DOHH2 (cell line): ENCODE measurements around the gene F10.

Experiments used
- H3F3A ChIP-seq: fragments of 200-600 bp; sonication (generic), shearing (Covaris generic); 2 replicates; pipeline ENCODE4 v1.6.0; 2016; ENCODE audit warnings: antibody characterized with exemption, mild to moderate bottlenecking; ENCODE audit not compliant: control insufficient read depth, insufficient read depth
- H3K27ac ChIP-seq: fragments of 200-600 bp; sonication (generic); 2 replicates; pipeline ENCODE4 v1.5.1; 2014; ENCODE audit warnings: low read depth, mild to moderate bottlenecking, low read length, moderate library complexity
- H3K27me3 ChIP-seq: fragments of 200-600 bp; sonication (generic); 2 replicates; pipeline ENCODE4 v1.6.1; 2014; ENCODE audit warnings: mild to moderate bottlenecking, low read length, mixed read lengths; ENCODE audit not compliant: control insufficient read depth
- H3K36me3 ChIP-seq: fragments of 200-600 bp; sonication (generic); 2 replicates; pipeline ENCODE4 v1.6.1; 2014; ENCODE audit warnings: mild to moderate bottlenecking, low read length, moderate library complexity, mixed read lengths; ENCODE audit not compliant: control insufficient read depth
- H3K4me1 ChIP-seq: fragments of 200-600 bp; sonication (generic); 2 replicates; pipeline ENCODE4 v1.6.1; 2014; ENCODE audit warnings: mild to moderate bottlenecking, low read length, mixed read lengths; ENCODE audit not compliant: control insufficient read depth
- H3K4me2 ChIP-seq: fragments of 200-600 bp; sonication (generic); 2 replicates; pipeline ENCODE4 v1.6.0; 2014; ENCODE audit warnings: mild to moderate bottlenecking, low read length, moderate library complexity
- H3K4me3 ChIP-seq: fragments of 200-600 bp; sonication (generic); 2 replicates; pipeline ENCODE4 v1.5.1; 2014; ENCODE audit warnings: mild to moderate bottlenecking, low read length, mixed read lengths
- H3K79me2 ChIP-seq: fragments of 200-600 bp; sonication (generic); 2 replicates; pipeline ENCODE4 v1.6.1; 2014; ENCODE audit warnings: mild to moderate bottlenecking, low read length, mixed read lengths; ENCODE audit not compliant: control insufficient read depth
- H3K9me2 ChIP-seq: fragments of 200-600 bp; sonication (generic); replicated peaks from 2 replicates; pipeline ENCODE4 v1.6.1; 2014; ENCODE audit warnings: mild to moderate bottlenecking, low read length, mixed read lengths; ENCODE audit not compliant: control insufficient read depth
- H3K9me3 ChIP-seq: fragments of 200-600 bp; sonication (generic); 2 replicates; pipeline ENCODE4 v1.6.1; 2014; ENCODE audit warnings: antibody characterized with exemption, low read length, mixed read lengths; ENCODE audit not compliant: control insufficient read depth, insufficient read depth
- H4K20me1 ChIP-seq: fragments of 200-600 bp; sonication (generic); 2 replicates; pipeline ENCODE4 v1.6.0; 2014; ENCODE audit warnings: low read depth, mild to moderate bottlenecking, antibody characterized with exemption, low read length, moderate library complexity; ENCODE audit not compliant: control insufficient read depth, insufficient read depth
- CTCF ChIP-seq: fragments of 200-600 bp; sonication (generic); IDR thresholded peaks from one replicate; pipeline ENCODE4 v1.5.1; 2014; ENCODE audit warnings: antibody characterized with exemption, mild to moderate bottlenecking, low read depth, low read length; ENCODE audit not compliant: poor library complexity, severe bottlenecking
- EZH2phosphoT487 ChIP-seq: fragments of 200-600 bp; sonication (generic); IDR thresholded peaks from 2 replicates; pipeline ENCODE4 v1.6.1; 2017; ENCODE audit warnings: borderline replicate concordance, mild to moderate bottlenecking, antibody characterized with exemption, low read length, moderate library complexity, mixed read lengths

Gene F10

GRCh38 chr13:113166681-113167080 lies 44.1 kb downstream of the F10 start:
- no peak for TF ChIP-seq CTCF
- no peak for TF ChIP-seq EZH2phosphoT487
- peaks cover 23% of the 10 kb centered on the region for H3K36me3 ChIP-seq
- no peak overlapping the region for H3K27ac ChIP-seq
- H3K27me3 ChIP-seq: no peaks in the 10 kb centered on the region
- H3K4me2 ChIP-seq: no peak overlapping the region
- no peak overlapping the region for H3K4me3 ChIP-seq
- H3F3A ChIP-seq: peaks cover 8% of the 10 kb centered on the region
- H3K9me3 ChIP-seq: no peaks in the 10 kb centered on the region
- no peaks in the 10 kb centered on the region for H3K79me2 ChIP-seq
- peaks cover 9% of the 10 kb centered on the region for H3K4me1 ChIP-seq
- H3K9me2 ChIP-seq: no peaks in the 10 kb centered on the region
- no peaks in the 10 kb centered on the region for H4K20me1 ChIP-seq

GRCh38 chr13:113167155-113167554 lies 44.6 kb downstream of the F10 start:
- Histone ChIP-seq H3K9me2 (no peaks in the 10 kb centered on the region), H3K27ac (no peak overlapping the region), H4K20me1 (no peaks in the 10 kb centered on the region), H3F3A (peaks cover 8% of the 10 kb centered on the region), H3K4me3 (no peak overlapping the region), H3K36me3 (peaks cover 27% of the 10 kb centered on the region), H3K4me2 (no peak overlapping the region), H3K9me3 (no peaks in the 10 kb centered on the region), H3K4me1 (peaks cover 9% of the 10 kb centered on the region), H3K27me3 (no peaks in the 10 kb centered on the region), H3K79me2 (no peaks in the 10 kb centered on the region)
- no peak for TF ChIP-seq EZH2phosphoT487
- TF ChIP-seq CTCF: no peak

- no peak overlapping the region for H3K4me2 ChIP-seq
- no peak overlapping the region for H3K4me3 ChIP-seq
- H3F3A ChIP-seq: peaks cover 8% of the 10 kb centered on the region
- H3K79me2 ChIP-seq: no peaks in the 10 kb centered on the region
- peaks cover 31% of the 10 kb centered on the region for H3K36me3 ChIP-seq
- TF ChIP-seq EZH2phosphoT487 (no peak), CTCF (no peak)
- H4K20me1 ChIP-seq: no peaks in the 10 kb centered on the region
- peaks cover 7% of the 10 kb centered on the region for H3K4me1 ChIP-seq
- no peak overlapping the region for H3K27ac ChIP-seq
- no peaks in the 10 kb centered on the region for H3K9me3 ChIP-seq
- H3K27me3 ChIP-seq: no peaks in the 10 kb centered on the region
- H3K9me2 ChIP-seq: no peaks in the 10 kb centered on the region
These were observed 45.0 kb downstream of the F10 start for GRCh38 chr13:113167575-113167974.

- Histone ChIP-seq H4K20me1 (no peaks in the 10 kb centered on the region), H3K9me3 (no peaks in the 10 kb centered on the region), H3K27me3 (no peaks in the 10 kb centered on the region), H3K36me3 (peaks cover 31% of the 10 kb centered on the region), H3K4me1 (peaks cover under 1% of the 10 kb centered on the region), H3K9me2 (no peaks in the 10 kb centered on the region), H3K27ac (no peak overlapping the region), H3F3A (peaks cover 8% of the 10 kb centered on the region), H3K79me2 (no peaks in the 10 kb centered on the region), H3K4me2 (no peak overlapping the region), H3K4me3 (no peak overlapping the region)
- TF ChIP-seq CTCF (no peak), EZH2phosphoT487 (no peak)
These were observed 45.6 kb downstream of the F10 start for GRCh38 chr13:113168211-113168610.
